HG02970 (cell line): ENCODE measurements around the gene CXCL6.

Source experiments
- ATAC-seq: cut with Tn5 transposase; IDR thresholded peaks from one replicate; pipeline ENCODE4 v1.9.1; 2021; ENCODE audit warnings: mild to moderate bottlenecking, moderate library complexity, moderate number of reproducible peaks; ENCODE audit not compliant: unreplicated experiment, low FRiP score

The CXCL6 gene

DNA sequence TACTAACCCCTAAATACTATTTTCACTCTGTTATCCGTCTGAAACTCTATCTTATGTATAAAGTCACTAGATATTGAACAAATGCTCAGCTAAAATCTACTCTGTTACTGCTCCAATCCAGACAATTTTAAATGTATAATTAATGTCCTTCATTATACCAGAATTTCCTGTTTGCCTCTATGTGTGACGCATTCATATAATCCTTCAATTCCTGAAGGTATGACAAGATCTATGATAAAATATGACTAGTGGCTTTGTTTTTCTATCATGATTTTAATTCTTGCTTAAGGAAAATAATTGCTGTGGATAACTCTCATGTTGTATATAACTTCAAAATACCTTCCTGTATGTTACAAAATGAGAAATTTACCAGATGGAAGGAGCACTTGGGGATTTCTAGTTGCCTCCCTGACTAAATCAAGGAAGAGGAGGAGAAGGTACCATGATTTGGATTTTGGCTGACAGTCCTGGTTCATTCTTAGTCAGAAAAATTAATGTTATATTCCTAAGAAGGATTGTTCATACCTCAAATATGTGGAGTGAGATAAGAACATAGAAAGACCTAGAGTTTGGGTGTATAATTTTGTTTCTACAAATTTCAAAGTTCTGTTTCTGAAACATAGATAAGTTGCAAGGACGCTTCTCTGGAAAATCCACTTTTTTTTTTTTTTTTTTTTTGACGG, 4.9 kb downstream of the CXCL6 start:
- no peak for ATAC-seq

DNA sequence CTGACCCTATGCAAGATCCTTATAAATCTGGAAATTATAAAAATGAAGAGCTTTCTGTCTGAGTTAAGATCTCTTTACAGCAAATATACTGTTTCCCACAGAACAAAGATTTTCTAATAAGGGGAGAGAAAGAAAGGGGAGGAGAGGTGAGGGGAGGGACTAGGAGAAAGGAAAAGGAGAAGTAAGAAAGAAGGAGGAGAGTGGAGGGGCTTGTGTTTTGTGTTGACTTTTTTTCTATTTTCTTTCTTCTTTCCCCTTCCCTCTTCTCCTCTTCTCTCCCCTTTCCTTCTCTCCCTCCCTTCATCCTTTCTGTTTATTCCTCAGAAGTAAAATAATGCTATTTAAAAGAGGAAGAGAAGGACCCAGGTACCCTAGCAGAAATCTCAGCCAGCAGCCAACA, 6.2 kb downstream of the CXCL6 start:
- no peak for ATAC-seq

DNA sequence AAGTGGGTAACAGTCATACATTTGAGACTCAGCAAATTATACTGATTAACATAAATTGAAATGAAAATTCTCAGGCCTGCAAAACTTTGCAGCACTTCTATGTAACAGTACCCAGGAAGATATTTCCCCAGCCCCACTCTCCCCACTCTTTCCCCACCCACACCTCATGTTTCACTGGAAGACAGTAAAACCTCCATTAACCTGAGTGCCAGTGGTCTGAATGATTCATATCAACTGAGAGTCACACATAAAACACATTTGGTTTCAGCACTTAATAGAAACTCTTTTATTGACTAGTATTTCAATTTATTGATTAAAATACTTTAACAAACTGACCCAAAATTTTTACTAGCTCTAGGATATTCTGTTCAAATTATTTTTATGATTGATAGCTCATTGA, 6.9 kb downstream of the CXCL6 start:
- ATAC-seq = no peak

DNA sequence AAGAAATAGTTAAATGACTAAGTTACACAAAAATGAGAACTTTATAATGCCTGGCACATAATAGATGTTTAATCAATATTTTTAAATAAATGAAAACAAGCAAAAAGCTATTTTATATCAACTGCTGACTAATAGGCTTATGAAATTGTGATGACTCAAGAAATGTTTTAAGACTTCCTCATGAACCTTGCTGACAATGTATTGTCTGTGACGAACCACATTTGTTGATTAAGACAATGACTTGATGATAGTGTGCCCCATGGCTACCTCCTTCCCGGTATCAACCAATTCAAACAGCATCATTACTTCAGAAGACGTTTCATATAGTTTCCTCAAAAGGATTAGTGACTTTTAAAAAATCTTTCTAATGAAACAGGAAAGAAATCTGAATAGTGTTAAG, 7.9 kb downstream of the CXCL6 start:
- ATAC-seq = no peak

DNA sequence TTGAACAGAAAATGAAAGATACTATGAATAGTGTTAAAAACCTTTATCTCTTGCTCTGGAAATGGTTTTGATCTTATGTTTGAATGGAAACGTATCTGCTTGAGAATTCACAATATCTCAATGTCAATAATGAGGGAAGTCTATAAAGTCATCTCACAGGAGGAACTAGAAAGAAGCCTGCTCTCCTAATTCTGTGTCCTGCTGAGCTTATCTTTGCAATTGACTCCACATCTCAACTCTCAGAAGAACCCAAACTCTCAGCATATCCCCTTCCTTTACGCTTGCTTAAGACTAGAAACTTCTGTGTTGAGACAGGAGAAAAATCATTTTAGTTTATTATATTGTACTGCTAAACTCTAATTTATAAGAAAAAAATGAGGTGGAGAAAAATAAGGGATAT, 8.3 kb downstream of the CXCL6 start:
- ATAC-seq = no peak

- ATAC-seq = no peak
These were observed 11.2 kb downstream of the CXCL6 start for GRCh38 chr4:73847526-73848182.

GRCh38 chr4:73848183-73848777, 11.8 kb downstream of the CXCL6 start:
- ATAC-seq = no peak

DNA sequence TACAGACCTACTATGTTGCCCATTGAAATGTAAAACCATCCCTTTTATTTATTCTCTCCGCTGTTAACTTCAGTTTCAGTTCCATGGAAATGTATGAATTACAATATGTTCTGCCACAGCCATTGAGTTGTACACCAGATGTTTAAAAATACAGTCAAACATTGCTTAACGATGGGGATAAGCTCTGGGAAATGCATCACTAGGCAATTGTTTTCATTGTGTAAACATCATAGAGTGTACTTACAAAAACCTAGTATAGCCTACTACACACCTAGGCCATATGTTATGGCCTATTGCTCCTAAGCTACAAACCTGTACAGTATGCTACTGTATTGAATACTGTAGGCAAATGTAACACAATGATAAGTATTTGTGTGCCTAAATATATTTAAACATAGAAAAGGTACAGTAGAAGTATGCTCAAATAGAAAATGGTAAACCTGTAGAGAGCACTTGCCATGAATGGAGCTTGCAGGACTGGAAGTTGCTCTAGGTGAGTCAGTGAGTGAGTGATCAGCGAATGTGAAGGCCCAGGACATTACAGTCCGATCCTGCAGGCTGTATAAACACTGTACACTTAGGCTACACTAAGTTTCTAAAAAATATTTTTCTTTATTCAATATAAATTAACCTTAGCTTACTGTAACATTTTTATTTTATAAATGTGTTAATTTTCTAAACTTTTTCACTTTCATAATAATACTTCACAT, 13.9 kb downstream of the CXCL6 start:
- no peak for ATAC-seq

DNA sequence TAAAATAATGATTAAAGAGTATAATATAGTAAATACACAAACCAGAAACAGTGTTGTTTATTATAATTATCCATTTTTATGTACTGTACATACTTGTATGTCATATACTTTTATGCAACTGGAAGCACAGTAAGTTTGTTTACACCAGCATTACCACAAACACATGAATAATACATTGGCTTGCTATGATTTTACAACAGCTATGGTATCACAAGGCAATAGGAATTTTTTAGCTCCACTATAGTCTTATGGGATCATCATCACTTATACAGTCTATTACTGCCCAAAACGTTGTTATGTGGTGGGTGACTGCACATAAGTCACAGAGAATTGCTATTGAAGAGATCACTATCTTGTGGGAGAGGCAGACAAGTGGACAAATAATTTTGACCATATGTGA, 14.8 kb downstream of the CXCL6 start:
- ATAC-seq = no peak

DNA sequence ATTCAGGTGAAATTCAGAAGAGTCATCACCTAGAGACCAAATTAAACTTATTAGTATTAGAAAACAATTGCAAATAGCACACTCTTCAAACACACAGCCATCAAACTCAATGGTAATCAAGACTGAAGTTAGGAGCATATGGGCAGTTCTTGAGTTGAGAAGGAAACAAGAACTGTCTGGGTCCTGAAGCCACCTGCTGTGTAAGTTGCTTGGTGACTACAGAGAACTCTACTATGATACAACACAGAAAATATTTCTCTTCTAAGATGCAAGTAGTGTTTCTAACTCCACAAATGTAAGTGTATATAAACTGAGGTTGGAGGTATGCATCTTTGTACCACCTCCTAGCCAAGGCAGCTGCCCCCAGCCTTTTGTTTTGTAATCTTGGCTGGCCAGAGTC, 16.3 kb downstream of the CXCL6 start:
- no peak for ATAC-seq

GRCh38 chr4:73853246-73853704, 16.8 kb downstream of the CXCL6 start, which contains the start of gene PF4V1:
PF4V1 (plus strand) TSS chr4:73853296; CDS start chr4:73853363, 67 bp downstream.
- no peak for ATAC-seq

GRCh38 chr4:73853718-73854473, 17.4 kb downstream of the CXCL6 start:
- ATAC-seq = no peak

DNA sequence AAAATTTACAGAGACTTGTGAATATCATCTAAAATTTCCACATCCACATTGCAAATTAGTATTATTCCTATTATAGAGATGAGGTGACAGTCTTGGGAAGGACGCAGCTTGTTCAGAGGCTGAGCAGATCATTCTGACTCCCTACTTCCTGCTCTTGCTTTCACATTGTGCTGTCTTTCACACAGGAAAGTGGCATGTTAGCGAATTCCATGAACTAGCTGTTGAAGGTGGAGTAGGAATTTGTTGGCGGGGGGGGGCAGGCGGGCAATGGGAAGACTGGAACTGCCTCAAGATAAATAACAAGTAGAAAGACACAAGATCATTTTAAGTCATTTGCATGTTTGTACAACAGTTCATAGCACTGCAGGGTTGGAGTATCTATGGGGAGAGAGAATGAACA, 18.9 kb downstream of the CXCL6 start:
- ATAC-seq = no peak

DNA sequence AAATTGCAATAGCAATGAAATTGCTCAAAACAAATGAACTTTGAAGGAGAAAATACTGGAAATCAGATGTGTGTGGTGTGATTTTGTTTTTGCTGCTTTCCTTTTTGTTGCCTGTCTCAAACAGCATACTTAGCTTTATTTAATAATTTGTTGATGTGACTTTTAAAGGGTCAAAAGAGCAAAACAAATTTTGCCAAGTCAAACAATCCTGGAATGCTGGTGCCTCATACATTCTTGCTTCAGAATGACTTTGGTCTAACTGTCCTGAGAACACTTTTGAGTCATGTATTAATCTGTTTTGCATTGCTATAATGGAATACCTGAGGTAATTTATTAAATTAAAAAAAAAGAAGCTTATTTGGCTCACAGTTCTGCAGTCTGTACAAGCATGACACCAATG, 20.0 kb downstream of the CXCL6 start:
- ATAC-seq = no peak

GRCh38 chr4:73859614-73860088, 23.2 kb downstream of the CXCL6 start:
- ATAC-seq = no peak

DNA sequence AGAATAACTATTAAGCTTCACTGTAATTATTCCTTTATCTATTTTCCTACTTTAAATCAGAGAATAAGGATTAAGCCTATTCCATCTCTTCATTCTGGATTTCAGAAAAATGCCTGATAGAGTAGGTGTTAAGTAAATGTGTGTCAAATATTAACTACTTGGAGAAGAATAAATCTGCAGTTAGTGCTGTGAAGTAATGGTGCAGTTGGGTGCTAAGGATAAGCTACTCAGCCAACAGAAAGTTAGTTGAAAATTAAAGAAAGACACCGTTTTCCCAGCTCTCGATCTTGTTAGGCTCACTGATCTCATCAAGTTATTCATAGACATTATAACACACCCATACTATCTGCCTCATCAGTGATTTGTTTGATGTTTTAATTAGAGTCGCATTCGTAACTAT, 23.7 kb downstream of the CXCL6 start:
- no peak for ATAC-seq

GRCh38 chr4:73860917-73861316, 24.4 kb downstream of the CXCL6 start:
- ATAC-seq = no peak

DNA sequence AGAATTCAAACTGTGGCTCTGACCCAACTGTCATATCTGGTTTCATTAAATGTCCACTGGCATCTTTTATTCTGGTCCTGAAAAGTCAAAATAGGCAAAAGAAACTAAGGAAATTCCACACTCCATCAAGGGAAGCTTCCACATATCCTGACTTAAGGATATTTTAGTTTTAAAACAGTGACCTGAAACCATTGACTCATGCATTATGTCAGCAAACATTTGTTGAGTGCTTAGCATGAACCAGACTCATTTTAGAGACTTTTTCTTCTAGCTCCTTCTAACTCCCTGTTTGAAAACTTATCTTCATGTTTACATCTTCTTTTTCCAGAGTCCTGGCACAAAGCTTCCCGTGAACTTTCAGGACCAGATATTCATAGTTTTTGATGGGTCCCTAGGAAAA, 25.8 kb downstream of the CXCL6 start:
- ATAC-seq = no peak

- no peak for ATAC-seq
These were observed 27.9 kb downstream of the CXCL6 start for GRCh38 chr4:73864365-73864764.

GRCh38 chr4:73864961-73865360, 28.5 kb downstream of the CXCL6 start:
- no peak for ATAC-seq
